A673 (cell line): ENCODE measurements around the gene ATAD3C. TPM values are rescaled to one million over a fixed set of nuclear protein-coding genes. Genes with fewer than 3 reads are reported as not detected.
"Not testable (repeated sequence)": the region's sequence is repeated elsewhere in the genome, so short reads cannot be mapped to it uniquely, and the experiment has no call there.

Source experiments
- BruUV-seq: library from RNA; stranded (reverse); fragments of 400-500 nt; replicated peaks from 2 replicates; lab custom pipeline; 2021; lab: Mats Ljungman, UMichigan
- CTCF ChIA-PET: fragments of 300-600 bp; sonication (Branson Sonifier 250); formaldehyde crosslinking; loops from one replicate; lab custom pipeline; 2022; ENCODE audit warnings: antibody characterized with exemption; lab: Charles Lee
- POLR2A ChIA-PET: fragments of 300-600 bp; sonication (Branson Sonifier 250); formaldehyde crosslinking; loops from one replicate; lab custom pipeline; 2022; ENCODE audit warnings: antibody characterized with exemption; ENCODE audit not compliant: low non-redundant PET; lab: Charles Lee
- DNase-seq: peaks from one replicate; pipeline ENCODE4 v3.0.0-alpha.2; 2015; ENCODE audit warnings: low spot score
- H3K27ac ChIP-seq: fragments of 200-600 bp; sonication (generic); 2 replicates; pipeline ENCODE4 v1.5.1; 2016; ENCODE audit warnings: mixed run types, low read depth, mild to moderate bottlenecking, mixed read lengths, antibody characterized with exemption, low read length; ENCODE audit not compliant: poor library complexity, severe bottlenecking
- H3K27me3 ChIP-seq: fragments of 200-600 bp; sonication (generic); replicated peaks from 2 replicates; pipeline ENCODE4 v1.6.1; 2017; ENCODE audit warnings: mixed run types, low read depth, mild to moderate bottlenecking, mixed read lengths, antibody characterized with exemption, low read length; ENCODE audit not compliant: insufficient read depth, poor library complexity
- H3K36me3 ChIP-seq: fragments of 200-600 bp; sonication (generic); 2 replicates; pipeline ENCODE4 v1.6.1; 2016; ENCODE audit warnings: mixed run types, mild to moderate bottlenecking, mixed read lengths, antibody characterized with exemption, low read length; ENCODE audit not compliant: insufficient read depth, poor library complexity, severe bottlenecking
- H3K4me1 ChIP-seq: fragments of 200-600 bp; sonication (generic); 2 replicates; pipeline ENCODE4 v1.6.1; 2017; ENCODE audit warnings: mixed run types, mild to moderate bottlenecking, mixed read lengths, antibody characterized with exemption, low read length; ENCODE audit not compliant: insufficient read depth, poor library complexity, severe bottlenecking
- H3K4me3 ChIP-seq: fragments of 200-600 bp; sonication (generic); 2 replicates; pipeline ENCODE4 v1.5.1; 2016; ENCODE audit warnings: low read depth, mixed run types, mild to moderate bottlenecking, mixed read lengths, low read length; ENCODE audit not compliant: poor library complexity, severe bottlenecking
- H3K9me3 ChIP-seq: fragments of 200-600 bp; sonication (generic); 2 replicates; pipeline ENCODE4 v1.6.1; 2016; ENCODE audit warnings: mixed run types, low read depth, mild to moderate bottlenecking, mixed read lengths, antibody characterized with exemption, low read length; ENCODE audit not compliant: poor library complexity, severe bottlenecking
- EZH2 ChIP-seq: fragments of 200-600 bp; sonication (generic); IDR thresholded peaks from 2 replicates; pipeline ENCODE4 v1.6.1; 2017; ENCODE audit warnings: borderline replicate concordance, low read depth, mild to moderate bottlenecking, mixed read lengths, antibody characterized with exemption, low read length; ENCODE audit not compliant: poor library complexity, severe bottlenecking
- intact Hi-C: fragments of 100-400 bp; cut with micrococcal nuclease; formaldehyde crosslinking; loops from one replicate; pipeline ENCODE4 v1.10.0; 2022; ENCODE audit not compliant: unreplicated experiment
- total RNA-seq: library from RNA; stranded (reverse); gene quantifications from 2 replicates; pipeline ENCODE4 v1.2.3, GENCODE V29; 2021
- TF ChIP-seq, protein P1 (sequence below): fragments of 300-800, 200-600 bp; sonication (generic); conservative IDR thresholded peaks from 2 replicates; pipeline ENCODE4 v1.5.1; 2017; ENCODE audit warnings: low read depth, mild to moderate bottlenecking, antibody characterized with exemption, low read length, moderate library complexity, mixed read lengths

ATAD3C gene
- total RNA-seq, 1 experiment from 2014 or later: 0.39 TPM

DNA sequence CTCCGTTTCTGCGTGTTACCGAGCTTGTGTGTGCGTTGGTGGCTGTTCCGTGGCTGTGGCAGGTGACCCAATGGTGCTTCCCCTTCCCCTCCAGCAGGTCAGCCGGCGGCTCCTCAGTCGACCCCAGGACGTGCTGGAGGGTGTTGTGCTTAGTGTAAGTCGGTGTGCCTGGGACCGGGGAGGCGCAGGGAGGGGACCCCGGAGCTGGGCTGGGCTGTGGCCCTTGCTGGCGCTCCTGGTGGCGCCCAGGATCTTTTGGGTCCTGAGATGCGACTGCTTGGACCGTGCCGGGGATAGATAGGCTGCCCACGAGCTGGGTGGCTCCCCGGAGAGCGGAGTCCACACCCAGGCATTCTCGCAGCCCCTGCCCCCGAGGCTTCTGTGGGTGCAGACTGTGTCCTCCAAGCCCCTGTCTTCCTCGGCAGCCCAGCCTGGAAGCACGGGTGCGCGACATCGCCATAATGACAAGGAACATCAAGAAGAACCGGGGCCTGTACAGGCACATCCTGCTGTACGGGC lies 5.9 kb downstream of the ATAD3C start:
- no peak overlapping the region for H3K27ac ChIP-seq
- TF ChIP-seq, protein P1, sequence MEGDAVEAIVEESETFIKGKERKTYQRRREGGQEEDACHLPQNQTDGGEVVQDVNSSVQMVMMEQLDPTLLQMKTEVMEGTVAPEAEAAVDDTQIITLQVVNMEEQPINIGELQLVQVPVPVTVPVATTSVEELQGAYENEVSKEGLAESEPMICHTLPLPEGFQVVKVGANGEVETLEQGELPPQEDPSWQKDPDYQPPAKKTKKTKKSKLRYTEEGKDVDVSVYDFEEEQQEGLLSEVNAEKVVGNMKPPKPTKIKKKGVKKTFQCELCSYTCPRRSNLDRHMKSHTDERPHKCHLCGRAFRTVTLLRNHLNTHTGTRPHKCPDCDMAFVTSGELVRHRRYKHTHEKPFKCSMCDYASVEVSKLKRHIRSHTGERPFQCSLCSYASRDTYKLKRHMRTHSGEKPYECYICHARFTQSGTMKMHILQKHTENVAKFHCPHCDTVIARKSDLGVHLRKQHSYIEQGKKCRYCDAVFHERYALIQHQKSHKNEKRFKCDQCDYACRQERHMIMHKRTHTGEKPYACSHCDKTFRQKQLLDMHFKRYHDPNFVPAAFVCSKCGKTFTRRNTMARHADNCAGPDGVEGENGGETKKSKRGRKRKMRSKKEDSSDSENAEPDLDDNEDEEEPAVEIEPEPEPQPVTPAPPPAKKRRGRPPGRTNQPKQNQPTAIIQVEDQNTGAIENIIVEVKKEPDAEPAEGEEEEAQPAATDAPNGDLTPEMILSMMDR: no peak
- TF ChIP-seq EZH2: no peak
- H3K4me3 ChIP-seq: no peak overlapping the region
- H3K36me3 ChIP-seq: no peaks in the 10 kb centered on the region
- intact Hi-C loops: loop anchor here (5.0 kb wide), 1 partner anchor 38 kb away; no protein-coding TSS in a partner anchor
- BruUV-seq: no TSS peak
- H3K27me3 ChIP-seq: no peaks in the 10 kb centered on the region
- H3K9me3 ChIP-seq: no peaks in the 10 kb centered on the region
- ChIA-PET POLR2A (no interaction called here), CTCF (no interaction called here)
- H3K4me1 ChIP-seq: no peaks in the 10 kb centered on the region
- no peak for DNase-seq

DNA sequence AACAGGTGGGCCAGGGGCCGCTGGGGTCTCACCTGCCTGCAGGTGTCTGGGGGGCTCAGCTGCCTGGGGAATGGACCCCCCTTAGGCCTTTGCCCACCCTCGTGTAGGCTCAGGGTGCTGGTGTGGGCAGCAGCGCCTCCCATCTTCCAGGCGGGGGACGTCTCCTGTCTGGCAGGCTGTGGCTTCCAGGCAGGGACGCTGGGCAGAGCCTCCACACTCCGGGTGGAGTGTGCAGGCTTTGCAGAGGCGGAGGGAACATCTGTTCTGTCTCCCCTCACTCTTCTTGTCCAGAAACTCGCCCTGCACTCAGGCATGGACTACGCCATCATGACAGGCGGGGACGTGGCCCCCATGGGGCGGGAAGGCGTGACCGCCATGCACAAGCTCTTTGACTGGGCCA lies 6.4 kb downstream of the ATAD3C start:
- H3K27ac ChIP-seq, CTCF ChIA-PET, H3K36me3 ChIP-seq, POLR2A ChIA-PET, H3K9me3 ChIP-seq, BruUV-seq, H3K4me3 ChIP-seq, H3K27me3 ChIP-seq, DNase-seq, H3K4me1 ChIP-seq: not testable (repeated sequence)
- intact Hi-C loops: loop anchor here (5.0 kb wide), 1 partner anchor 39 kb away; no protein-coding TSS in a partner anchor

DNA sequence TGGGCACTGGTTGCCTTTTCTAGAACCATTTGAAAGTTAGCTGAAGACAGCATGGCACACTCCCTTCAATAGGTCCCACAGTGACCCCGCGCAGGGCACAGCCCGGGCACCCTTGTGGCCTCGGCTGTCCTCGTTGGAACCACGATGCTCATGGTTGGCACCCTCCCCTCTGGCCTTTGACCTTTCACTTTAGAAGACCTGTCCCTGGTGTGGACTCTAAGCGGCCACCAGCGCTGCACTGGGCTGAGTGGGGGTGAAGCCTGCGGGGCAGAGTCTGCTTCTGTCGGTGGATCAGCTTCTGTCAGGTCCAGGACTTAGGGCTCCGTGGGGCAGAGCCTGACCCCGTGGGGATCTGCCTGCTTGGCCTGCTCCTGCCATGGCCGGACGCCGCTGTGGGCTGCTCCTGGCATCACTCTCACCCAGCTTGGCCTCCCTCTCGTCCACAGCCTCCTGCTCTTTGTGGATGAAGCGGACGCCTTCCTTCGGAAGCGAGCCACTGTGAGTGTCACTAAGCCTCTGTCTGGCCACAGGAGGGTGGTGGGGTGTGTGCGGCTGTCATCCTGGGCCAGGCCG lies 7.3 kb downstream of the ATAD3C start:
- H3K4me1 ChIP-seq, H3K36me3 ChIP-seq, H3K9me3 ChIP-seq, POLR2A ChIA-PET, BruUV-seq, H3K27ac ChIP-seq, DNase-seq, H3K4me3 ChIP-seq, CTCF ChIA-PET, H3K27me3 ChIP-seq: not testable (repeated sequence)
- intact Hi-C loops: loop anchor here (5.0 kb wide), 1 partner anchor 39 kb away; no protein-coding TSS in a partner anchor

DNA sequence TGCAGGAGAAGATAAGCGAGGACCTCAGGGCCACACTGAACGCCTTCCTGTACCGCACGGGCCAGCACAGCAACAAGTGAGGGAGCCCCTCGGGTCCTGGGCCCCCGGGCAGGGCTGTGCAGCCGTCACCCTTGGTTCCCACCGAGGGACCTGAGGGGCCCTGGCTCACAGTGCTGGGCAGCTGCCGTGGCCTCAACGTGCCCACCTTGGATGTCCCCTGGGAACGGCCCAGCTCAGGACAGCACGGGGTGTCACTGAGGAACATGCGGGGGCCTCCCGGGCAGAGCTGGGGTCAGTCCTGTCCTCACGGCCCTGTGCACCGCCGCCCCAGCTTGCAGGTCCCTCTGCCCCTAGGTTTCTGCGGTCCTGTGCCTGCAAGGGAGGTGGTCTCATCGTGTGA lies 9.7 kb downstream of the ATAD3C start:
- H3K4me1 ChIP-seq, H3K36me3 ChIP-seq, POLR2A ChIA-PET, H3K27me3 ChIP-seq, CTCF ChIA-PET, BruUV-seq, DNase-seq, H3K4me3 ChIP-seq, H3K27ac ChIP-seq, H3K9me3 ChIP-seq: not testable (repeated sequence)
- intact Hi-C loops: loop anchor here (5.0 kb wide), 1 partner anchor 42 kb away; no protein-coding TSS in a partner anchor

DNA sequence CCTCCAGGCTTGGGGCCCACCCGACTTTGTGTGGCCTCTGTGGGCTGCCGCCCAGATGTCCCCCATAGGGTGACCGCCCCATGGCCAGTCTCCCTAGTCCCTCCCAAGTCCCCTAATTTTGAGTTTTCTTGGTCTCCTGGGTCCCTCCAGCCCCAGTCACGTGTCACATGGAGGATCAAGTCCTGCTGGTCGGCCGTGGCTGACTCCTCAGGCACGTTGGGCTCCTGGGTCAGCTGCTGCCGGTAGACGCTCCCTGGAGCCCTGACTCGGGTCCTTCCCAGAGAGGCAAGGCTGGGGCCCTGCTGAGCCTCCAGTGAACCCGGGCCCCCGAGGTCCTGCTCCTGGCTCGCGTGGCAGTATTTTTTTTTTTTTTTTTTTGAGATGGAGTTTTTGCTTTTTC lies 10.2 kb downstream of the ATAD3C start:
- BruUV-seq, POLR2A ChIA-PET, H3K9me3 ChIP-seq, DNase-seq, H3K4me1 ChIP-seq, H3K27me3 ChIP-seq, CTCF ChIA-PET, H3K27ac ChIP-seq, H3K36me3 ChIP-seq, H3K4me3 ChIP-seq: not testable (repeated sequence)
- intact Hi-C loops: loop anchor here (5.0 kb wide), 1 partner anchor 42 kb away; no protein-coding TSS in a partner anchor
